ENCODE data around the gene ZNRF1. TPM values are rescaled to one million over a fixed set of nuclear protein-coding genes. Genes with fewer than 3 reads are reported as not detected.

The ZNRF1 gene
- total and polyA plus RNA-seq, 2 of the 8 experiments (the other 6 are each of a cell fraction or from before 2014, with no cell fraction given) = 33.5 to 52.9 TPM

- TF ChIP-seq RNF2 (IDR thresholded peaks at IDR 0.05; ENCODE audit: borderline replicate concordance, low read depth, low read length, missing control alignments, poor library complexity, severe bottlenecking) (no peak), BCL11A (IDR thresholded peaks at IDR 0.05; ENCODE audit: low read depth in 2 of 2, low read length in 2 of 2) (no peak), SP4 (IDR thresholded peaks at IDR 0.05; ENCODE audit: low read length) (no peak), EP300 (IDR thresholded peaks at IDR 0.05; ENCODE audit: borderline replicate concordance in 1 of 2, low read depth in 2 of 2, low read length in 2 of 2) (no peak)
Observed at GRCh38 chr16:75138233-75138632, 139.4 kb downstream of the ZNRF1 start (continued).

All from H1 (cell line).